SU-DHL-6 (cell line): ENCODE data around the gene SEPTIN12.

Source experiments
- CTCF ChIP-seq: fragments of 200-600 bp; sonication (generic); IDR thresholded peaks from one replicate; pipeline ENCODE4 v1.5.1; 2017; ENCODE audit warnings: antibody characterized with exemption, mild to moderate bottlenecking, low read length, moderate library complexity; ENCODE audit not compliant: insufficient read depth, poor library complexity, severe bottlenecking
- EZH2phosphoT487 ChIP-seq: fragments of 200-600 bp; sonication (generic), shearing (Covaris generic); conservative IDR thresholded peaks from 2 replicates; pipeline ENCODE4 v1.6.1; 2018; ENCODE audit warnings: mild to moderate bottlenecking, antibody characterized with exemption, low read length, moderate library complexity, mixed read lengths

GRCh38 chr16:4772351-4772750, 15.8 kb downstream of the SEPTIN12 start:
- TF ChIP-seq CTCF (no peak), EZH2phosphoT487 (no peak)
